Natural killer cell treated with Interleukin-12 subunit alpha and Interleukin-12 subunit beta and Interleukin-15 and Interleukin-18, amount 100 ng/mL, for 72 hours (primary cell): ENCODE data around the gene PAPOLB. TPM values are rescaled to one million over a fixed set of nuclear protein-coding genes. Genes with fewer than 3 reads are reported as not detected.

Source experiments
- ATAC-seq, 2 donors: fragments of 150-1000 bp; cut with Tn5 transposase in 1 of 2; sonication (Bioruptor Pico), chemical (Tn5 transposase) in 1 of 2; 2 replicates each; pipeline ENCODE4 v1.10.0; 2021
- DNase-seq: peaks from one replicate; pipeline ENCODE4 v3.0.0; 2022; ENCODE audit warnings: low spot score
- H3K27ac Mint-ChIP-seq, 2 donors: 1 replicate in 1 of 2; 2 replicates in 1 of 2; pipeline ENCODE4 v1.8.0; 2022; ENCODE audit warnings: mixed read lengths in 2 of 2, mild to moderate bottlenecking in 1 of 2, moderate library complexity in 1 of 2
- H3K27me3 Mint-ChIP-seq, 2 donors: 1 replicate in 1 of 2; 2 replicates in 1 of 2; pipeline ENCODE4 v1.8.0; 2022; ENCODE audit warnings: mixed read lengths in 2 of 2
- H3K36me3 Mint-ChIP-seq: one replicate; pipeline ENCODE4 v1.8.0; 2022; ENCODE audit warnings: mixed read lengths
- H3K4me1 Mint-ChIP-seq, 2 donors: 1 replicate in 1 of 2; 2 replicates in 1 of 2; pipeline ENCODE4 v1.8.0; 2022; ENCODE audit warnings: low read depth in 2 of 2, mixed read lengths in 2 of 2, mild to moderate bottlenecking in 1 of 2
- H3K4me3 Mint-ChIP-seq: one replicate; pipeline ENCODE4 v1.8.0; 2022; ENCODE audit warnings: mixed read lengths
- H3K9me3 Mint-ChIP-seq: 2 replicates; pipeline ENCODE4 v1.8.0; 2022; ENCODE audit warnings: mixed read lengths
- total RNA-seq, 2 donors: library from RNA; stranded (reverse); gene quantifications; one replicate each; pipeline ENCODE4 v1.2.3, GENCODE V29; 2022

Gene PAPOLB
- total RNA-seq, 2 donors from 2014 or later, result 0.10 TPM; not detected in 1

DNA sequence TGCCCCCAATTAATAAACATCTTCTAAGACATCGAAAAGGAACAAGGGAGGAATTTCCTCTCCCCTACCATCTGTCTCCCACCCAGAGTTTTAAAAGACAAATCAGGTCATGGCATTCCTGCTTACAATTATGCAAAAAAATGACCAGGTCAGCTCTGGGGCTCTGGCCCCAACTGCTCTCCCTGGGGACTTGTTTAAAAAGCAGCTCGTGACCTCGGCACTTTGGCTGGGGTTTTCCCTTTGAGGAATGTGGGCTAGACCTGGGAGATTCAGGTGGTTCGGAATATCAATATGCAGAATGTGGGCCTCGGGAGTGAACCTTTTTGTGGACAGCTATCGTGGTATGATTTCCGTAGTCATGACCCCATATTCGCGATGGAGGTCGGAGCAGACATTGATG, 22.3 kb upstream of the PAPOLB start:
- no peak for ATAC-seq

GRCh38 chr7:4883372-4884144, 21.7 kb upstream of the PAPOLB start, which contains the start of gene RADIL:
TSS of gene RADIL (minus strand) at chr7:4883716. CDS start at chr7:4878139, 5,577 bp downstream.
- DNase-seq, result peak; percentile 92
- Mint-ChIP-seq H3K4me3 (peak within 1 kb of the TSS; percentile 59), H3K36me3 (no peaks in the 10 kb centered on the region), H3K9me3 (no peaks in the 10 kb centered on the region), H3K4me1 (peaks cover 8 to 9% of the 10 kb centered on the region in 2 donors), H3K27ac (no peak within 1 kb of the TSS), H3K27me3 (peaks cover 10 to 16% of the 10 kb centered on the region in 2 donors)
- ATAC-seq, result peak; percentile 99 to 100

More for the DNA sequence above, 22.3 kb upstream of the PAPOLB start:
- no peak overlapping the region for H3K4me3 Mint-ChIP-seq
- H3K27ac Mint-ChIP-seq, result no peak overlapping the region
- peaks cover 8 to 9% of the 10 kb centered on the region in 2 donors for H3K4me1 Mint-ChIP-seq
- DNase-seq, result no peak
- H3K9me3 Mint-ChIP-seq, result no peaks in the 10 kb centered on the region
- peaks cover 10 to 16% of the 10 kb centered on the region in 2 donors for H3K27me3 Mint-ChIP-seq
- no peaks in the 10 kb centered on the region for H3K36me3 Mint-ChIP-seq

DNA sequence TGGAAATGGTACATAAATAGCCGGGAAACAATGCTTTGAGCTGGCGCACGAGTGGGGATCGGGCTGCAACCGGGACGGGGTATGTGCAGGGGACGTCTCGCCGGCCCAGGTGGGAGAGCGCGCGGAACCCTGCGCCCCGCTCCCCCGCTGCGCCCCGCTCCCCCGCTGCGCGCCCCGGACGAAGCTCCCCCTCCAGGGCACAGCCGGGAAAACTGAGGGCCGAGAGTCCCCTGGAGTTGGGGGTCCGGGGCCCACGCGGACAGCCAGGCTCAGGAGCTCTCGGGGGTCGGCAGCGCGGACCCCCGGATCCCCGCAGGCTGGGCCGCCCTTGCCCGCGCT, 21.2 kb upstream of the PAPOLB start:
- Mint-ChIP-seq H3K4me1 (peaks cover 8 to 9% of the 10 kb centered on the region in 2 donors), H3K27me3 (peaks cover 10 to 16% of the 10 kb centered on the region in 2 donors), H3K27ac (no peak overlapping the region), H3K9me3 (no peaks in the 10 kb centered on the region), H3K36me3 (no peaks in the 10 kb centered on the region), H3K4me3 (peak overlapping the region; percentile 59)
- ATAC-seq (no peak), DNase-seq (no peak)

- Mint-ChIP-seq H3K36me3 (no peaks in the 10 kb centered on the region), H3K27ac (no peak overlapping the region), H3K4me1 (peaks cover 8 to 9% of the 10 kb centered on the region in 2 donors), H3K27me3 (peaks cover 10 to 16% of the 10 kb centered on the region in 2 donors), H3K4me3 (peak overlapping the region; percentile 59), H3K9me3 (no peaks in the 10 kb centered on the region)
- ATAC-seq (no peak), DNase-seq (no peak)
Measured at GRCh38 chr7:4882169-4883032, 20.6 kb upstream of the PAPOLB start.

DNA sequence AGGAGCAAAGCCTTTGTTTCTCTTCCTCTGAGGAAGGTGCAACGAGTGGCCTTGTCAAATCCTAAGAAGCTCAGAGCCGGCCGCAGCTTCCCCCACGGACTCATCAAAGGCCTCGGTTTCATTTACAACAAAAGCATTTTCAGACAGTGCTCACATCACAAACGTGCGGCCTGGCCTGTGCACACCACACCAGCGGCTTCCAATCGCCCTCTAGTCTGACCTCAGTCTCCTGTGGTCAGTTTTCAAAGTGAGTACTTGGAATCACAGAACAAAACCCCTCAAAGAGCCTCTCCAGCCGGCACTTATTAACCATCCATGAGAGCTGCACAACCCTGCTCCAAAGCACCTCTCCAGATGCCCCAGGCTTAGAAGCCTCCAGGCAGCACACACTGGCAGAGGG, 18.4 kb upstream of the PAPOLB start:
- peaks cover 8 to 9% of the 10 kb centered on the region in 2 donors for H3K4me1 Mint-ChIP-seq
- DNase-seq, result no peak
- no peaks in the 10 kb centered on the region for H3K9me3 Mint-ChIP-seq
- H3K27ac Mint-ChIP-seq, result no peak overlapping the region
- no peaks in the 10 kb centered on the region for H3K36me3 Mint-ChIP-seq
- H3K4me3 Mint-ChIP-seq, result no peak overlapping the region
- ATAC-seq, result no peak
- peaks cover 10 to 16% of the 10 kb centered on the region in 2 donors for H3K27me3 Mint-ChIP-seq

DNA sequence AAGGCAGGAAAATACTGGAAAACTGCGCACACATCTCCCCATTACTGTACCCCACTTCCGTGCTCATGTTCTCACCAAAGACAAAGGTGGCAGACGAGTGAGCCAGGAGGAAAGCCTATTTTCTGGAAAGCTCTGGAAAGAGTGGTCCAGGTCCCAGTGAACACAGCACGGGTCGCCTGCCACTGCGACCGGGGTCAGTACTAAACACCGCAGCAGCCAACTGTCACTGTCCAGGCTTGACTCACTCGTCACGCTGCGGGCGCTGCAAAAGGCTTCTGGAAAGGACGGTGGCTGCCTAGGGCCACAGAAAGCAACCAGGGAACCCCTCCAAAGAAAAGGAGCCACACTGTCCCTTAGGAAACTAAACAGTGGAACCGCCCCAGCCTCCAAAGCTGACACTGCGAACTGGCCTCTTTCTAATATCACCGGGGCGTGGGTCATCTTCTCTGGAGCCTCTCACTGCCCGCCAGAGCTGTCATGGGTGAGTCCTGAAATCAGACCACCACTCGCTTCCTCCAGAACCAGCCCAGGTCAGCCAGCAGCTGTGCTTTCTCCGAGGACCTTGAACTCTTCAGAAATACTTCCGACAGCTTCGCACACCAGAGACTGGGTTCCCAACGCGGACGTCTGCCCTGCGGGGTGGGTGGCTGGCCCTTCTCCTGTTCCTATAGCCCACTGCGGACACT, 17.7 kb upstream of the PAPOLB start:
- H3K4me1 Mint-ChIP-seq, result peaks cover 8 to 9% of the 10 kb centered on the region in 2 donors
- no peak for ATAC-seq

DNA sequence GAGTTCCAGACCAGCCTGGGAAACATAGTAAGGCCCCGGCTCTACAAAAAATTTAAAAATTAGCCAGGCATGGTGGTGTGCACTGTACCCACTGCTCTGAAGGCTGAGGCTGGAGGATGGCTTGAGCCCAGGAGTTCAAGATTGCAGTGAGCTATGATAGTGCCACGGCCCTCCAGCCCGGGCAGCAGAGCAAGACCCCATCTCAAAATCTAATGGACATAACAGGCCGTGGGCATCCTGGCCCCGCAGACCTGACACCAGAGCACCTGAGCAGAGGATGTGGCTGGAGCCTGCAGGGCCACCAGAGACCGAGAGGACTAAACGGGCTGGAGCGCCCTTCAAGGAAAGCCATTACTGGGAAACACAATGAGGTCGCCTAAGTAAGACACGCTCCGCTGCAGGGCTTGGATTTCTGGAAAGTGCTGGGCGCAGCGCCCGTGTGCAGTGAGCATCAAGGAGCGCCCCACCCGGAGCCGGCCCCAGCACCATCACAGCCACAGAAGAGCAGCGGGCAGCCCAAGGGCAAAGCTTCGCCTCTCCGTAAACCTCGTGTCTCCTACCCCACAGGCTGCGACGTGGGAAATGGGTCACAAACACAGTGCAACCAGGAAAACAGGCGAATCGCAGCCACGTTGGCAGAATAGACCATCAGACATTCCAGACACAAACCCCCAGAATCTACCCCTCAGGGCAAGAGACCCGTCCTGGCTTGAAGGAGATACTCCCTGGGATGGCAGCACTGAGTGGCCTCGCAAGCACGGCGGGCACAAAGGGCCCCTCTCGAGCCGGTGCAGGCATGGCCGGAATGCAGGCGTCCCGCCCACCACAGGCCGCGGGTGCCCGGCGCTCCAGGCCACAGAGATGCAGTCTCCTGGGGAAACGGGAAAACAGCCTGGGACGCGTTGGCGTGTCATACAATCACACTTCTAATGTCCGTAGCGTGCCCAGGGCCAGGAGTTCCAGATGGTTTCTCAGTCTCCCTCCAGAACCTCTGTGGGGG, 16.8 kb upstream of the PAPOLB start:
- ATAC-seq, result no peak
- no peak overlapping the region for H3K4me3 Mint-ChIP-seq
- peaks cover 10 to 16% of the 10 kb centered on the region in 2 donors for H3K27me3 Mint-ChIP-seq
- no peak overlapping the region for H3K27ac Mint-ChIP-seq
- H3K9me3 Mint-ChIP-seq, result no peaks in the 10 kb centered on the region
- no peaks in the 10 kb centered on the region for H3K36me3 Mint-ChIP-seq
- DNase-seq, result no peak
- H3K4me1 Mint-ChIP-seq, result peaks cover 8 to 9% of the 10 kb centered on the region in 2 donors

More for the DNA sequence above, 17.7 kb upstream of the PAPOLB start:
- DNase-seq, result no peak
- Mint-ChIP-seq H3K27ac (no peak overlapping the region), H3K4me3 (no peak overlapping the region), H3K27me3 (peaks cover 10 to 16% of the 10 kb centered on the region in 2 donors), H3K36me3 (no peaks in the 10 kb centered on the region), H3K9me3 (no peaks in the 10 kb centered on the region)

GRCh38 chr7:4876586-4876985, 14.8 kb upstream of the PAPOLB start:
- Mint-ChIP-seq H3K9me3 (no peaks in the 10 kb centered on the region), H3K4me1 (peaks cover 9 to 12% of the 10 kb centered on the region in 2 donors), H3K27ac (no peak overlapping the region), H3K36me3 (no peaks in the 10 kb centered on the region), H3K4me3 (no peak overlapping the region), H3K27me3 (peaks cover 0 to 5% of the 10 kb centered on the region in 2 donors)
- DNase-seq (no peak), ATAC-seq (no peak)

GRCh38 chr7:4875391-4875790, 13.6 kb upstream of the PAPOLB start:
- no peaks in the 10 kb centered on the region for H3K36me3 Mint-ChIP-seq
- H3K9me3 Mint-ChIP-seq, result no peaks in the 10 kb centered on the region
- DNase-seq (no peak), ATAC-seq (no peak)
- H3K4me3 Mint-ChIP-seq, result no peak overlapping the region
- H3K27me3 Mint-ChIP-seq, result peaks cover 5 to 6% of the 10 kb centered on the region in 2 donors
- peaks cover 17 to 21% of the 10 kb centered on the region in 2 donors for H3K4me1 Mint-ChIP-seq
- no peak overlapping the region for H3K27ac Mint-ChIP-seq

GRCh38 chr7:4873071-4873944, 11.5 kb upstream of the PAPOLB start:
- peaks cover 5 to 6% of the 10 kb centered on the region in 2 donors for H3K27me3 Mint-ChIP-seq
- peaks cover 17 to 21% of the 10 kb centered on the region in 2 donors for H3K4me1 Mint-ChIP-seq
- peak overlapping the region in 1 of 2 donors; percentile 25 for H3K27ac Mint-ChIP-seq
- no peak for ATAC-seq
- DNase-seq, result no peak
- H3K4me3 Mint-ChIP-seq, result peak overlapping the region; percentile 10
- no peaks in the 10 kb centered on the region for H3K36me3 Mint-ChIP-seq
- H3K9me3 Mint-ChIP-seq, result no peaks in the 10 kb centered on the region

GRCh38 chr7:4871930-4872675, 10.3 kb upstream of the PAPOLB start:
- peaks cover 5 to 6% of the 10 kb centered on the region in 2 donors for H3K27me3 Mint-ChIP-seq
- ATAC-seq, result peak; percentile 5 to 26
- H3K36me3 Mint-ChIP-seq, result no peaks in the 10 kb centered on the region
- H3K4me3 Mint-ChIP-seq, result peak overlapping the region; percentile 46
- no peak for DNase-seq
- H3K4me1 Mint-ChIP-seq, result peaks cover 17 to 21% of the 10 kb centered on the region in 2 donors
- H3K27ac Mint-ChIP-seq, result peak overlapping the region in 1 of 2 donors; percentile 25
- no peaks in the 10 kb centered on the region for H3K9me3 Mint-ChIP-seq
